ENCODE results near the gene TOP2A.

GRCh38 chr17:40452921-40453378 lies 35.3 kb upstream of the TOP2A start:
- TF ChIP-seq, protein P1, sequence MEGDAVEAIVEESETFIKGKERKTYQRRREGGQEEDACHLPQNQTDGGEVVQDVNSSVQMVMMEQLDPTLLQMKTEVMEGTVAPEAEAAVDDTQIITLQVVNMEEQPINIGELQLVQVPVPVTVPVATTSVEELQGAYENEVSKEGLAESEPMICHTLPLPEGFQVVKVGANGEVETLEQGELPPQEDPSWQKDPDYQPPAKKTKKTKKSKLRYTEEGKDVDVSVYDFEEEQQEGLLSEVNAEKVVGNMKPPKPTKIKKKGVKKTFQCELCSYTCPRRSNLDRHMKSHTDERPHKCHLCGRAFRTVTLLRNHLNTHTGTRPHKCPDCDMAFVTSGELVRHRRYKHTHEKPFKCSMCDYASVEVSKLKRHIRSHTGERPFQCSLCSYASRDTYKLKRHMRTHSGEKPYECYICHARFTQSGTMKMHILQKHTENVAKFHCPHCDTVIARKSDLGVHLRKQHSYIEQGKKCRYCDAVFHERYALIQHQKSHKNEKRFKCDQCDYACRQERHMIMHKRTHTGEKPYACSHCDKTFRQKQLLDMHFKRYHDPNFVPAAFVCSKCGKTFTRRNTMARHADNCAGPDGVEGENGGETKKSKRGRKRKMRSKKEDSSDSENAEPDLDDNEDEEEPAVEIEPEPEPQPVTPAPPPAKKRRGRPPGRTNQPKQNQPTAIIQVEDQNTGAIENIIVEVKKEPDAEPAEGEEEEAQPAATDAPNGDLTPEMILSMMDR (conservative IDR thresholded peaks at IDR 0.05 in 1 of 2, IDR thresholded peaks at IDR 0.05 in 1 of 2; ENCODE audit: low read depth in 1 of 2, low read length in 2 of 2) = no peak
- TF ChIP-seq EZH2 (IDR thresholded peaks at IDR 0.05; ENCODE audit: low read length, missing control alignments) = no peak
